Choroid plexus epithelial cell (primary cell): ENCODE measurements around the gene TXNRD2.

Experiments
- DNase-seq: peaks from one replicate; pipeline ENCODE4 v3.0.0-alpha.2; 2010; ENCODE audit warnings: low read depth
- H3K4me3 ChIP-seq: 2 replicates; pipeline ENCODE4 v1.5.1; 2011; ENCODE audit warnings: low read depth, mild to moderate bottlenecking, control low read depth, low read length, moderate library complexity
- TF ChIP-seq, protein P1 (sequence below): conservative IDR thresholded peaks from 2 replicates; pipeline ENCODE4 v1.5.1; 2011; ENCODE audit warnings: low read depth, mild to moderate bottlenecking, control low read depth, inconsistent platforms, low read length, moderate library complexity

TXNRD2 gene

DNA sequence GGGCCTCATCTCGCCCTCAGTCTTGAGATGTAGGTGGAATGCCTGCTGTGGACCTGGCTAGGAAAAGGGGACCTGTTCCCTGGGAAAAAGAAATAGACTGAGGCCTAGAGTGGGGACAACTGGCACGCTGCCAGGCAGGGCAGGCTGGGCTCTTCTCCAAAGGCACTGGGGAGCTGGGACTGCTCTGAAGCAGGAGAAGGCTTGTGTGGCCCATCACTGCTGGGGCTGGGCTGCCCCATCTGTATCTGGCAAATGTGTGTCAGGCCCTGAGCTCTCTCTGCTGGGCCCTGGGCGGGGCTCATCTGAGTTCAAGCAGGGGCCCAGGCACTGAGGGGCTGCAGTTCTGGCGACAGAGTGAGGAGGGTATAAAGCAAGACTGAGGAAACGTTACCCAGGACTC, 42.1 kb upstream of the TXNRD2 start:
- no peak for DNase-seq
- no peak overlapping the region for H3K4me3 ChIP-seq
- TF ChIP-seq, protein P1, sequence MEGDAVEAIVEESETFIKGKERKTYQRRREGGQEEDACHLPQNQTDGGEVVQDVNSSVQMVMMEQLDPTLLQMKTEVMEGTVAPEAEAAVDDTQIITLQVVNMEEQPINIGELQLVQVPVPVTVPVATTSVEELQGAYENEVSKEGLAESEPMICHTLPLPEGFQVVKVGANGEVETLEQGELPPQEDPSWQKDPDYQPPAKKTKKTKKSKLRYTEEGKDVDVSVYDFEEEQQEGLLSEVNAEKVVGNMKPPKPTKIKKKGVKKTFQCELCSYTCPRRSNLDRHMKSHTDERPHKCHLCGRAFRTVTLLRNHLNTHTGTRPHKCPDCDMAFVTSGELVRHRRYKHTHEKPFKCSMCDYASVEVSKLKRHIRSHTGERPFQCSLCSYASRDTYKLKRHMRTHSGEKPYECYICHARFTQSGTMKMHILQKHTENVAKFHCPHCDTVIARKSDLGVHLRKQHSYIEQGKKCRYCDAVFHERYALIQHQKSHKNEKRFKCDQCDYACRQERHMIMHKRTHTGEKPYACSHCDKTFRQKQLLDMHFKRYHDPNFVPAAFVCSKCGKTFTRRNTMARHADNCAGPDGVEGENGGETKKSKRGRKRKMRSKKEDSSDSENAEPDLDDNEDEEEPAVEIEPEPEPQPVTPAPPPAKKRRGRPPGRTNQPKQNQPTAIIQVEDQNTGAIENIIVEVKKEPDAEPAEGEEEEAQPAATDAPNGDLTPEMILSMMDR: no peak

DNA sequence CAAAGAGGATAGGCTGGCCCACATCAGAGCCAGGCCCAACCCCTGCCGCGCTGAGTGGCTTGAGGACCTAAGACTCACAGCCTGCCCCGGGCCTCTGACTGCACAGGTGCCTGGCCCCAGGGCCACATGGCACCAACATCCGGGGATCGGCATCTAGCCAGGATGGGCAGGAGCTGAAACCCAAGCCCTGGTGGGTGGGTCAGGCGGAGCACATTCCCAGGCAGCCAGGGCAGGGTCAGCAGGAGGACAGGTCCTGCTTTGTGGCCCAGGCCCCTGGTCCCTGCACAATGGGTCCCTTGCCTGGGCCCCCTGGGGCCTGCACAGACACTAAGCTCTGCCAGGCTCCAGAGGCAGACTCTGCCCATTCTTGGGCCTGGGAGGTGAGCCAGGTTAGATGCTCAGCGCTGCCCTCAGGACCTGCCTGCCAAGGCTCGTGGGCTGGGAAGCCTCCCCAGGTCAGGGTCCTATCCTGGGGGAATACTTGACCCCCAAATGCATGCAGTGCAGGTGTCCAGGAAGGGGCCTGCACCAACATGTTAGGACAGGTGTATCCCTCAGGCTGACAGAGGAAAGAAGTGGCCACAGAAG, 41.5 kb upstream of the TXNRD2 start:
- no peak overlapping the region for H3K4me3 ChIP-seq
- DNase-seq: no peak
- TF ChIP-seq, protein P1: no peak

GRCh38 chr22:19981961-19982920, 40.6 kb upstream of the TXNRD2 start:
- DNase-seq: no peak

GRCh38 chr22:19981171-19981960, 39.7 kb upstream of the TXNRD2 start:
- DNase-seq: no peak
- TF ChIP-seq, protein P1: no peak
- no peak overlapping the region for H3K4me3 ChIP-seq

More at GRCh38 chr22:19981961-19982920, 40.6 kb upstream of the TXNRD2 start:
- H3K4me3 ChIP-seq: no peak overlapping the region
- TF ChIP-seq, protein P1: no peak

- no peak for DNase-seq
- no peak overlapping the region for H3K4me3 ChIP-seq
- TF ChIP-seq, protein P1: no peak
Observed at GRCh38 chr22:19980766-19981165, 39.1 kb upstream of the TXNRD2 start.

GRCh38 chr22:19979712-19980493, 38.3 kb upstream of the TXNRD2 start:
- TF ChIP-seq, protein P1: no peak
- DNase-seq: no peak
- H3K4me3 ChIP-seq: no peak overlapping the region
